SK-N-SH (cell line): ENCODE data around the gene ETNK2. TPM values are rescaled to one million over a fixed set of nuclear protein-coding genes. Genes with fewer than 3 reads are reported as not detected.

Experiments used
- CTCF ChIA-PET: fragments of 300-600, 350-600 bp; formaldehyde crosslinking; extraction: SDS; loops from one replicate; lab custom pipeline; 2021; lab: Yijun Ruan, JAX
- POLR2A ChIA-PET: fragments of 350-600 bp; sonication (Branson Sonifier 250); formaldehyde crosslinking; extraction: SDS; loops from one replicate; lab custom pipeline; 2020; ENCODE audit warnings: antibody characterized with exemption, inconsistent platforms; lab: Yijun Ruan, JAX
- DNase-seq: peaks from one replicate; pipeline ENCODE4 v3.0.0; 2012
- H2AFZ ChIP-seq: fragments of 200-600 bp; sonication (generic); 2 replicates; pipeline ENCODE4 v1.8.1; 2016; ENCODE audit warnings: antibody characterized with exemption, mild to moderate bottlenecking, low read depth
- H3F3A ChIP-seq: fragments of 200-600 bp; sonication (generic); replicated peaks from 2 replicates; pipeline ENCODE3; 2016; ENCODE audit warnings: antibody characterized with exemption, mild to moderate bottlenecking; ENCODE audit not compliant: insufficient read depth
- H3K27ac ChIP-seq, 2 experiments: fragments of 200-500 bp in 1 of 2; fragments of 200-600 bp in 1 of 2; sonication (Bioruptor generic) in 1 of 2; sonication (generic), shearing (Covaris generic) in 1 of 2; 2 replicates each; pipeline versions ENCODE4 v1.5.1 to v1.6.1; 2014 to 2016; ENCODE audit warnings: low read depth in 2 of 2, inconsistent platforms in 1 of 2, low read length in 1 of 2, mild to moderate bottlenecking in 1 of 2, mixed read lengths in 1 of 2
- H3K27me3 ChIP-seq: fragments of 200-600 bp; sonication (generic), shearing (Covaris generic); 2 replicates; pipeline ENCODE4 v1.6.1; 2016; ENCODE audit warnings: mixed run types; ENCODE audit not compliant: insufficient read depth
- H3K36me3 ChIP-seq, 2 experiments: fragments of 200-500 bp in 1 of 2; fragments of 200-600 bp in 1 of 2; sonication (Bioruptor generic) in 1 of 2; sonication (generic) in 1 of 2; replicated peaks in 1 of 2; 2 replicates each; pipeline versions ENCODE3 to v1.5.1; 2014 to 2016; ENCODE audit warnings: low read length in 1 of 2, mild to moderate bottlenecking in 1 of 2; ENCODE audit not compliant: insufficient read depth in 2 of 2, control insufficient read depth in 1 of 2
- H3K4me1 ChIP-seq, 2 experiments: fragments of 200-500 bp in 1 of 2; fragments of 200-600 bp in 1 of 2; sonication (Bioruptor generic) in 1 of 2; sonication (generic), shearing (Covaris generic) in 1 of 2; 2 replicates each; pipeline versions ENCODE4 v1.5.1 to v1.6.1; 2014 to 2016; ENCODE audit warnings: low read depth in 1 of 2, low read length in 1 of 2, mixed run types in 1 of 2; ENCODE audit not compliant: insufficient read depth in 2 of 2, control insufficient read depth in 1 of 2
- H3K4me2 ChIP-seq: fragments of 200-600 bp; sonication (generic), shearing (Covaris generic); 2 replicates; pipeline ENCODE4 v1.6.1; 2017; ENCODE audit warnings: mixed run types
- H3K4me3 ChIP-seq, 2 experiments: fragments of 200-500 bp in 1 of 2; fragments of 200-600 bp in 1 of 2; sonication (Bioruptor generic) in 1 of 2; sonication (generic), shearing (Covaris generic) in 1 of 2; 2 replicates each; pipeline versions ENCODE4 v1.5.1 to v1.8.1; 2014 to 2016; ENCODE audit warnings: low read depth in 2 of 2, inconsistent platforms in 1 of 2, low read length in 1 of 2, mild to moderate bottlenecking in 1 of 2, mixed read lengths in 1 of 2, moderate library complexity in 1 of 2
- H3K79me2 ChIP-seq: fragments of 200-600 bp; sonication (generic); 2 replicates; pipeline ENCODE4 v1.8.1; 2017; ENCODE audit warnings: mild to moderate bottlenecking; ENCODE audit not compliant: insufficient read depth
- H3K9ac ChIP-seq: fragments of 200-600 bp; sonication (generic); 2 replicates; pipeline ENCODE4 v1.6.1; 2017; ENCODE audit warnings: mixed run types
- H3K9me2 ChIP-seq: fragments of 200-600 bp; sonication (generic); 2 replicates; pipeline ENCODE4 v1.6.1; 2017; ENCODE audit warnings: mixed run types
- H3K9me3 ChIP-seq: fragments of 200-600 bp; sonication (generic); 2 replicates; pipeline ENCODE4 v1.6.1; 2017; ENCODE audit warnings: mixed run types, mild to moderate bottlenecking, moderate library complexity
- H4K20me1 ChIP-seq: fragments of 200-600 bp; sonication (generic); 2 replicates; pipeline ENCODE4 v1.6.1; 2017; ENCODE audit warnings: mild to moderate bottlenecking, mixed run types; ENCODE audit not compliant: insufficient read depth
- CHD2 ChIP-seq: fragments of 150-350 bp; IDR thresholded peaks from 2 replicates; pipeline ENCODE4 v1.6.1; 2018; ENCODE audit warnings: low read length; ENCODE audit not compliant: partially characterized antibody
- EZH2phosphoT487 ChIP-seq: fragments of 200-600 bp; sonication (generic); IDR thresholded peaks from 2 replicates; pipeline ENCODE4 v1.6.1; 2017; ENCODE audit warnings: low read depth, mixed run types, mild to moderate bottlenecking, antibody characterized with exemption, moderate library complexity, borderline replicate concordance
- FOSL2 ChIP-seq: IDR thresholded peaks from 2 replicates; pipeline ENCODE4 v1.4.0; 2012; ENCODE audit warnings: low read depth, mild to moderate bottlenecking, moderate library complexity, borderline replicate concordance
- FOXJ3 ChIP-seq: sonication (generic); formaldehyde crosslinking; IDR thresholded peaks from 2 replicates; pipeline ENCODE4 v1.5.1; 2020; ENCODE audit warnings: mild to moderate bottlenecking, missing genetic modification reagents
- GATA2 ChIP-seq: sonication (generic); formaldehyde crosslinking; IDR thresholded peaks from 2 replicates; pipeline ENCODE4 v1.5.0; 2020; ENCODE audit warnings: mild to moderate bottlenecking, missing genetic modification reagents
- IRF3 ChIP-seq: fragments of 150-350 bp; IDR thresholded peaks from 2 replicates; pipeline ENCODE4 v1.6.1; 2016; ENCODE audit warnings: mild to moderate bottlenecking, low read depth, low read length
- JUND ChIP-seq: IDR thresholded peaks from 2 replicates; pipeline ENCODE4 v1.4.0; 2012
- POLR2AphosphoS5 ChIP-seq: IDR thresholded peaks from 2 replicates; pipeline ENCODE4 v1.6.1; 2012; ENCODE audit warnings: low read depth, low read length
- RXRA ChIP-seq: IDR thresholded peaks from 2 replicates; pipeline ENCODE4 v1.4.0; 2012; ENCODE audit warnings: low read depth, mild to moderate bottlenecking, borderline replicate concordance
- TEAD4 ChIP-seq: IDR thresholded peaks from 2 replicates; pipeline ENCODE4 v1.4.0; 2012; ENCODE audit warnings: mild to moderate bottlenecking, borderline replicate concordance; ENCODE audit not compliant: insufficient read depth
- WGBS: methylation state at CpG from one replicate; pipeline ENCODE4 v1.1.6; 2017; ENCODE audit warnings: low lambda C conversion rate; 5-methylcytosine and 5-hydroxymethylcytosine counted together
- polyA plus RNA-seq, 3 experiments: library from polyadenylated mRNA; depleted of rRNA; stranded (reverse); fragments of >200 nt; gene quantifications; 2 replicates each; pipeline ENCODE4 v1.2.3, GENCODE V29; 2012
- TF ChIP-seq, protein P1 (sequence below): IDR thresholded peaks from 2 replicates; pipeline ENCODE4 v1.4.0; 2012; ENCODE audit warnings: low read depth, borderline replicate concordance
- TF ChIP-seq, protein P2 (sequence below): IDR thresholded peaks from 2 replicates; pipeline ENCODE4 v1.6.1; 2012; ENCODE audit warnings: mild to moderate bottlenecking, low read depth, low read length, moderate library complexity
- TF ChIP-seq, protein P3 (sequence below): IDR thresholded peaks from 2 replicates; pipeline ENCODE4 v1.4.0; 2012; ENCODE audit warnings: low read depth

ETNK2 gene
- 16.1 and 20.1 TPM in 2 replicates for polyA plus RNA-seq (2012; rRNA removed)
- 16.7 and 18.3 TPM in 2 replicates for polyA plus RNA-seq (2012; cell fraction: cytosol; rRNA removed)
- polyA plus RNA-seq (2012; cell fraction: nucleus; rRNA removed), result 8.4 and 10.6 TPM in 2 replicates

DNA sequence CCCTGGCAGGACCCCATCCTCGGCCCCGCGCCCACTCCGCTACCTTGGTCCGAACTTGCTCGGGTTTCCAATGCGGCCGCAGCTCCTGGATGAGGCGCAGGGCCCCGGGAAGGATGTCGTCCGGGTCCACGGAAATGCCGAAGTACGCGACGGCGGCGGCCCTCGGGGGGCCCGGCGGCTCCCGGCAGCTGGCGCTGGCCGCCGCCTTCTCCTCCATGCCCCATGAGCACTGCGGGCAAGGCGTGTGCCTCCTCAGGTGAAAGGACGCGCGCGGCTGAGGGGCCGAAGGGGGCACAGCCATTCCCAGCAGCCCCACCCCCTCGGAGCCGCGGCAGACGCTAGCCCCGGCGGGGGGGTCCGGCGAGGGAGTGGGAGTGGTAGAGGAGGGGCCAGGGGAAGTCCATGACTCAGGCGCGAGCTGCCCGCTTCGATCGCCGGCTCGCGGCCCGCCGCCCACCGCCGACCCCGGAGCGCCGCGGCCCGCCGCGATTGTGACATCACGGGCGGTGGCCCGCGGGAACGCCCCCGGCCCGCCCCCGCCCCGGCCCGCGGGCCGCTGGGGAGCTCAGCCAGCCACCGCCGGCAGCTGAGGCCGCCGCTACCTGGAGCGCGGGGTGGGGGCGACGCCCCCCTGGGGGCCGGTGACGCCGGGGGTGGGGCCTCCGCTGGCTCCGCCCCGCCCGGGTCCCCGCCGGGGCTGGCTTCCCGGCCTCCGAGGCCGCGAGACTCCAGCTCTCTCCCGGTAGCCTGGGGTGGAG, at the start of gene ETNK2:
TSS of gene ETNK2 (minus strand) at position 493 of the 758 bp plus-strand sequence. CDS start at position 301, 192 bp downstream.
- ChIA-PET POLR2A (interaction anchor here (0.6 to 2.3 kb wide), 5 partner anchors 21 to 228 kb away, joined by 3 to 25 read pairs (median 3); partner anchors contain the start of gene SOX13), CTCF (interaction anchor here (0.5 to 7.2 kb wide), 16 partner anchors 7 to 291 kb away, joined by 3 to 51 read pairs (median 5); partner anchors contain the start of genes PLEKHA6 and SOX13)
- no peaks in the 10 kb centered on the region for H3K79me2 ChIP-seq
- peak within 1 kb of the TSS; percentile 96 for H2AFZ ChIP-seq
- peaks cover 3 to 19% of the 10 kb centered on the region in 2 experiments; a peak in 1 of 4 replicates for H3K4me1 ChIP-seq
- no peaks in the 10 kb centered on the region for H4K20me1 ChIP-seq
- peak within 1 kb of the TSS; percentile 76 for H3K9ac ChIP-seq
- peak within 1 kb of the TSS; percentile 96 for H3K4me2 ChIP-seq
- 3% methylated on average over 59 of the region's 94 CpGs for WGBS
- H3F3A ChIP-seq, result no peaks in the 10 kb centered on the region
- H3K36me3 ChIP-seq, result no peaks in the 10 kb centered on the region
- H3K4me3 ChIP-seq, result peak within 1 kb of the TSS; percentile 72 to 89
- no peaks in the 10 kb centered on the region for H3K9me3 ChIP-seq
- peak within 1 kb of the TSS in 1 of 2 experiments; percentile 72; a peak in 1 of 4 replicates for H3K27ac ChIP-seq
- peak; percentile 98 for DNase-seq
- H3K27me3 ChIP-seq, result no peaks in the 10 kb centered on the region
- TF ChIP-seq IRF3 (no peak), POLR2AphosphoS5 (0 out of 2 replicates have a peak, but pooled peaks have one; percentile 35), CHD2 (peak; percentile 66)
- TF ChIP-seq, protein P1, sequence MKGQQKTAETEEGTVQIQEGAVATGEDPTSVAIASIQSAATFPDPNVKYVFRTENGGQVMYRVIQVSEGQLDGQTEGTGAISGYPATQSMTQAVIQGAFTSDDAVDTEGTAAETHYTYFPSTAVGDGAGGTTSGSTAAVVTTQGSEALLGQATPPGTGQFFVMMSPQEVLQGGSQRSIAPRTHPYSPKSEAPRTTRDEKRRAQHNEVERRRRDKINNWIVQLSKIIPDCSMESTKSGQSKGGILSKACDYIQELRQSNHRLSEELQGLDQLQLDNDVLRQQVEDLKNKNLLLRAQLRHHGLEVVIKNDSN, result 0 out of 2 replicates have a peak, but pooled peaks have one; percentile 5
- no peaks in the 10 kb centered on the region for H3K9me2 ChIP-seq

DNA sequence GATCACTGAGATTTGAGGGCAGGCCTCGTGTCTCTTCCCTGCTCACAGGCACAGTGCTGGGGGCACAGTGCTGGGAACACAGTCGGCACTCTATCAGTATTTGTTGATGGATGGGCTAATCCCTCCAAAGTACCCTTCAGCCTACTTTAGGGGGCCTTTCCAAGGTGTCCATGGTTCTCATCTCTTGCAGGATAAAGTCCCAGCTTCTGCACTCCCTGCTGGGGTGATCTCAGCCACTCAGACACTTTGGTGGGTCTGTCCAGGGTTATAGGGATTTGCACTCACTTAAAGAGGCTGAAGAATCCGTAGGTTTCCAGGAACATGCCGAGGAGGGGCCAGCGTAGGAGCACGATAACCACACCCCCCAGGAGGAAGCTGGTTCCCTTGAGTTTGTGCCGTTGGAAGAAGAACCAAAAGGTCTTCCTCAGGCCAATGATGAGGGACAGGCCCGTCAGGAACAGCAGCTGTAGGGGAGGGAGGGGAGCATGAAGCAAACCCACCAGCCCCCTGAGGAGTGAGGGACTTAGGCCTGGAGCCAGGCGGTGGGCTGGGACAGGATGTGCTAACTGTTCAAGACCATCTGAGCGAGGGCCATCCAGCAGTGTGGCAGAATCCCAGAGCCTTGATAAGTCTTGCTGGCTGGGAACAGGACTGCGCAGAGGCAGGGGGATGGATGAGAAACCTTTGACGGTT, 49.6 kb upstream of the ETNK2 start:
- POLR2A ChIA-PET, result no interaction called here
- 80% methylated on average over 12 of the region's 12 CpGs for WGBS

More for the DNA sequence above, 49.6 kb upstream of the ETNK2 start:
- H2AFZ ChIP-seq, result no peak overlapping the region
- no peaks in the 10 kb centered on the region for H3K27me3 ChIP-seq
- no peak overlapping the region for H3K4me3 ChIP-seq
- H4K20me1 ChIP-seq, result no peaks in the 10 kb centered on the region
- no peaks in the 10 kb centered on the region for H3K36me3 ChIP-seq
- no peak for TF ChIP-seq CHD2
- TF ChIP-seq, protein P2, sequence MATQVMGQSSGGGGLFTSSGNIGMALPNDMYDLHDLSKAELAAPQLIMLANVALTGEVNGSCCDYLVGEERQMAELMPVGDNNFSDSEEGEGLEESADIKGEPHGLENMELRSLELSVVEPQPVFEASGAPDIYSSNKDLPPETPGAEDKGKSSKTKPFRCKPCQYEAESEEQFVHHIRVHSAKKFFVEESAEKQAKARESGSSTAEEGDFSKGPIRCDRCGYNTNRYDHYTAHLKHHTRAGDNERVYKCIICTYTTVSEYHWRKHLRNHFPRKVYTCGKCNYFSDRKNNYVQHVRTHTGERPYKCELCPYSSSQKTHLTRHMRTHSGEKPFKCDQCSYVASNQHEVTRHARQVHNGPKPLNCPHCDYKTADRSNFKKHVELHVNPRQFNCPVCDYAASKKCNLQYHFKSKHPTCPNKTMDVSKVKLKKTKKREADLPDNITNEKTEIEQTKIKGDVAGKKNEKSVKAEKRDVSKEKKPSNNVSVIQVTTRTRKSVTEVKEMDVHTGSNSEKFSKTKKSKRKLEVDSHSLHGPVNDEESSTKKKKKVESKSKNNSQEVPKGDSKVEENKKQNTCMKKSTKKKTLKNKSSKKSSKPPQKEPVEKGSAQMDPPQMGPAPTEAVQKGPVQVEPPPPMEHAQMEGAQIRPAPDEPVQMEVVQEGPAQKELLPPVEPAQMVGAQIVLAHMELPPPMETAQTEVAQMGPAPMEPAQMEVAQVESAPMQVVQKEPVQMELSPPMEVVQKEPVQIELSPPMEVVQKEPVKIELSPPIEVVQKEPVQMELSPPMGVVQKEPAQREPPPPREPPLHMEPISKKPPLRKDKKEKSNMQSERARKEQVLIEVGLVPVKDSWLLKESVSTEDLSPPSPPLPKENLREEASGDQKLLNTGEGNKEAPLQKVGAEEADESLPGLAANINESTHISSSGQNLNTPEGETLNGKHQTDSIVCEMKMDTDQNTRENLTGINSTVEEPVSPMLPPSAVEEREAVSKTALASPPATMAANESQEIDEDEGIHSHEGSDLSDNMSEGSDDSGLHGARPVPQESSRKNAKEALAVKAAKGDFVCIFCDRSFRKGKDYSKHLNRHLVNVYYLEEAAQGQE, result no peak
- TF ChIP-seq RXRA, result no peak
- TF ChIP-seq POLR2AphosphoS5, result no peak
- TF ChIP-seq GATA2, result no peak
- TF ChIP-seq FOSL2, result no peak
- no peak for TF ChIP-seq EZH2phosphoT487
- no peak for TF ChIP-seq JUND
- TF ChIP-seq, protein P3, sequence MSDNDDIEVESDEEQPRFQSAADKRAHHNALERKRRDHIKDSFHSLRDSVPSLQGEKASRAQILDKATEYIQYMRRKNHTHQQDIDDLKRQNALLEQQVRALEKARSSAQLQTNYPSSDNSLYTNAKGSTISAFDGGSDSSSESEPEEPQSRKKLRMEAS, result no peak
- no peak for TF ChIP-seq FOXJ3 (CRISPR knock-in tag)
- TF ChIP-seq TEAD4, result no peak
- TF ChIP-seq, protein P1, result no peak
- peaks cover 2 to 14% of the 10 kb centered on the region in 2 experiments; a peak in 2 of 4 replicates for H3K4me1 ChIP-seq
- H3K79me2 ChIP-seq, result no peaks in the 10 kb centered on the region
- H3K27ac ChIP-seq, result no peak overlapping the region
- H3K4me2 ChIP-seq, result no peak overlapping the region
- H3K9me2 ChIP-seq, result no peaks in the 10 kb centered on the region
- CTCF ChIA-PET, result interaction anchor here (1.0 to 7.4 kb wide), 4 partner anchors 40 to 197 kb away, joined by 3 to 157 read pairs (median 7); partner anchors contain the start of genes ETNK2 and REN
- no peaks in the 10 kb centered on the region for H3F3A ChIP-seq
- no peaks in the 10 kb centered on the region for H3K9me3 ChIP-seq
- H3K9ac ChIP-seq, result no peak overlapping the region
- DNase-seq, result no peak
